NCI-H2196 (cell line): ENCODE results near the gene ATP6V0E2.
"Not testable (repeated sequence)": the region's sequence is repeated elsewhere in the genome, so short reads cannot be mapped to it uniquely, and the experiment has no call there.

Source experiments
- DNase-seq: peaks from one replicate; lab custom pipeline; 2025; ENCODE audit not compliant: unreplicated experiment; lab: John Stamatoyannopoulos, UW

ATP6V0E2 gene

GRCh38 chr7:149926414-149926813 lies 52.6 kb downstream of the ATP6V0E2 start:
- not testable (repeated sequence) for DNase-seq
